ENCODE results near the gene CINP. TPM values are rescaled to one million over a fixed set of nuclear protein-coding genes. Genes with fewer than 3 reads are reported as not detected.

The CINP gene
- polyA plus RNA-seq, 1 experiment = 58.5 TPM

DNA sequence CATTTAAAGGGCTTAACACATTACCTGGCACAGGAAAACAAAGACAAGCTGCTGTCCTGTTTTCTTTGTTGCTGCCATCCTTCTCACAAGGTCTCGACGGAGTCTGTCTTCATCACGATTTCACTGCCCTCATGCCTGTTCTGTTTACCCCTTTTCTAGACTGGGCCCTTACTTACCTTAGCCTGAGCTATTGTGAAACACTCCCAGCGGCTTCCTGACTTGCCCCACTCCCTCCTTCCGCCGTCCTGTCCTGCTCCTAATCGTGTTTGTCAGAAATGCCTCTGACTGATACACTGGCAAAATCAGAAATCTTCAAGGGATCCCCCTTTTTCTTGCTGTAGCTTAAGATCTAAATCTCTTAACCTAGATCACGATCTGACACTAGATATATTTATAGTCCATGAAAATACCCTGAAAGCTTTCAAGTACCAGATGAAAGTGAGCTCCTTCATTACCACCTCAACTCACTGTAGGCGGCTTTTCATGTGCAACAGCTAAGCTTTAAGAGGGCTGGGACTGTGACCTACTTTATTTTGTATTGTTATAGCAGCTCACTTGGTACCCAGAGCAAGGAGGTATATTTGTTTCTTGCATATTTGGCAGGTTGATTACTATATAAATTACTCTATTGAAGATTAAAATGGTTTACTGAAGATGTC lies 32.2 kb upstream of the CINP start:
- no peak overlapping the region for H3K27ac ChIP-seq (ENCODE audit: low read depth, low read length)
- no peaks in the 10 kb centered on the region for H3K27me3 ChIP-seq (ENCODE audit: control insufficient read depth, insufficient read depth, low read length)
- POLR2A ChIA-PET = no interaction called here
- no peak overlapping the region for H3K4me3 ChIP-seq (ENCODE audit: low read depth, low read length)
- CTCF ChIA-PET = interaction anchor here (0.9 to 2.1 kb wide), 2 partner anchors 14 to 44 kb away, joined by 3 to 9 read pairs; no protein-coding TSS in a partner anchor
- TF ChIP-seq, protein P1, sequence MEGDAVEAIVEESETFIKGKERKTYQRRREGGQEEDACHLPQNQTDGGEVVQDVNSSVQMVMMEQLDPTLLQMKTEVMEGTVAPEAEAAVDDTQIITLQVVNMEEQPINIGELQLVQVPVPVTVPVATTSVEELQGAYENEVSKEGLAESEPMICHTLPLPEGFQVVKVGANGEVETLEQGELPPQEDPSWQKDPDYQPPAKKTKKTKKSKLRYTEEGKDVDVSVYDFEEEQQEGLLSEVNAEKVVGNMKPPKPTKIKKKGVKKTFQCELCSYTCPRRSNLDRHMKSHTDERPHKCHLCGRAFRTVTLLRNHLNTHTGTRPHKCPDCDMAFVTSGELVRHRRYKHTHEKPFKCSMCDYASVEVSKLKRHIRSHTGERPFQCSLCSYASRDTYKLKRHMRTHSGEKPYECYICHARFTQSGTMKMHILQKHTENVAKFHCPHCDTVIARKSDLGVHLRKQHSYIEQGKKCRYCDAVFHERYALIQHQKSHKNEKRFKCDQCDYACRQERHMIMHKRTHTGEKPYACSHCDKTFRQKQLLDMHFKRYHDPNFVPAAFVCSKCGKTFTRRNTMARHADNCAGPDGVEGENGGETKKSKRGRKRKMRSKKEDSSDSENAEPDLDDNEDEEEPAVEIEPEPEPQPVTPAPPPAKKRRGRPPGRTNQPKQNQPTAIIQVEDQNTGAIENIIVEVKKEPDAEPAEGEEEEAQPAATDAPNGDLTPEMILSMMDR (IDR thresholded peaks at IDR 0.05; ENCODE audit: low read depth, low read length) = no peak
- no peak for DNase-seq (ENCODE audit: low read depth, low spot score)
- peaks cover 13% of the 10 kb centered on the region for H3K9me3 ChIP-seq (ENCODE audit: control insufficient read depth, insufficient read depth, low read length)

DNA sequence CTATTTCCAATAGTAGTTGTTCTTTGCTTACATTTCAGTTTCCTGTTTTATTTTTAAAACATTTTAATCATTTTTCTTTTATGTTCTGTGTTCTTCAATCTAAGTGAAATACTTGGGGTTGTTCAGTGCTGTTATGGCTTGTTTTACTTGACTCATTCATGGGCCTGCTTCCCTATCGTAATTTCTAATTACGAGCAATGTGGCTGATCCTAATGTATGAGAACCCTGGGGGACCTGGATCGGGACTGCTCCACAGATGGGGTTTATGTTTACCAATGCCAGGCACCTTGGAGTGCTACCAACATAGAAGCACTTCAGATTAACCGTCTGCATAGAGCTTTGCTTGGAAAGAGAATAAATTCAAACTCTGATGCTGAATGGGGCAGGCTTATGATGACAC lies 29.8 kb upstream of the CINP start:
- H3K27ac ChIP-seq (ENCODE audit: low read depth, low read length) = no peak overlapping the region
- ChIA-PET POLR2A (no interaction called here), CTCF (no interaction called here)
- no peak overlapping the region for H3K4me3 ChIP-seq (ENCODE audit: low read depth, low read length)
- H3K27me3 ChIP-seq (ENCODE audit: control insufficient read depth, insufficient read depth, low read length) = no peaks in the 10 kb centered on the region
- DNase-seq (ENCODE audit: low read depth, low spot score) = no peak
- no peaks in the 10 kb centered on the region for H3K9me3 ChIP-seq (ENCODE audit: control insufficient read depth, insufficient read depth, low read length)
- TF ChIP-seq, protein P1 (IDR thresholded peaks at IDR 0.05; ENCODE audit: low read depth, low read length) = no peak

DNA sequence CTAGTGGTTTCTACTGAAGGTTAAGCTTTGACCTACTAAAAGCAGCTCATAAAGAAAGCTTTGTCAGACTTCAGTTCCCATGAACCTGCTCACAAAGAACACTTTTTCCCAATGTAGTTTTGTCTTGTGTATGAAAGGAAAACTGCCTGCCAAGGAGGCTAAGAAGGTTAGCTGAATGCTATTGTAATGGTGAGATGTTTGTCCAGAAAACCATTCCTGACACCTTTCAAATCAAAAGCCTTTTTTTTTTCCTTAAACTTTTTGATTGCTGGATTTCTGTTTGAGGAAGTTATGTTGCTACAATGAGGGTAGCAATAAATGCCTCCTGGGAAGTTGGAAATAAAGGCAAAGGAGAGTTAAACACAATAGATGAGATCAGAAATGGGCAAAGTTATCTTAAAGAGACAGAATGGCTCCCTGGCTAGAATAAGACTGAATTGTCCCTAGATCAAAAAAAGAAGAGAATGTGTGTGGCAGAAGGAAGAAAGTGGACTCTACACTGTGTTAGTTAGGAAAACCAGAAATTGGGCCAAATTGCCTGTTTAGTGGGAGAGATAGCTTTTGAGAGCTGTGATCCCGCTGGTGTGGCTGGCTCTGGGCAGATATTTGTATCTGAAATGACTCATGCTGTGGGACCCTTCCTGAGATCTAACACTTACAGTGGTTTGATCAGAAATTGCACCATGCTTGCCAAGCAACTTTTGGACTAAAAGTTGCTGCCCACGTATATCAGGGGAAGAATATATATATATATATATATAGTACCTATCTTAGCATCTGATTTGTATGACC lies 27.6 kb upstream of the CINP start:
- no peaks in the 10 kb centered on the region for H3K27me3 ChIP-seq (ENCODE audit: control insufficient read depth, insufficient read depth, low read length)
- DNase-seq (ENCODE audit: low read depth, low spot score) = no peak
- POLR2A ChIA-PET = interaction anchor here (0.8 kb wide), 1 partner anchor 683 kb away, joined by 4 read pairs; no protein-coding TSS in a partner anchor
- H3K9me3 ChIP-seq (ENCODE audit: control insufficient read depth, insufficient read depth, low read length) = no peaks in the 10 kb centered on the region
- TF ChIP-seq, protein P1 (IDR thresholded peaks at IDR 0.05; ENCODE audit: low read depth, low read length) = no peak
- no peak overlapping the region for H3K27ac ChIP-seq (ENCODE audit: low read depth, low read length)
- H3K4me3 ChIP-seq (ENCODE audit: low read depth, low read length) = no peak overlapping the region
- CTCF ChIA-PET = interaction anchor here (1.3 to 2.2 kb wide), 2 partner anchors 48 to 134 kb away, joined by 4 to 7 read pairs; no protein-coding TSS in a partner anchor

DNA sequence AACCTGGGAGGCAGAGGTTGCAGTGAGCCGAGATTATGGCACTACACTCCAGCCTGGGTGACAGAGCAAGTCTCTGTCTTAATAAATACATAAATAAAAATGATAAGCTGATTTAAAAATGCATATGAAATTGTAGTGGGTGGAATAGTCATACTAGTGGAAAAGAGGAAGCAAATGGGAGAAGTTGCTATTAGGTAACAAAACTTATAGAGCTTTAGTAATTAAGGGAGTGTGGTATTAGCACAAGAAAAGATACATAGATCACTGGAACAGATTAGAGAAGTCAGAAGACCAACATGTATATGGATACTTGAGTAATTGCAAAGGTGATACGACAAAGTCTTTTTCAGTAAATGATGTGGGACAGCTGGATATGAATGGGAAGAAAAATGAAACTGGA lies 26.6 kb upstream of the CINP start:
- Histone ChIP-seq H3K27me3 (ENCODE audit: control insufficient read depth, insufficient read depth, low read length) (no peaks in the 10 kb centered on the region), H3K4me3 (ENCODE audit: low read depth, low read length) (no peak overlapping the region), H3K27ac (ENCODE audit: low read depth, low read length) (no peak overlapping the region), H3K9me3 (ENCODE audit: control insufficient read depth, insufficient read depth, low read length) (no peaks in the 10 kb centered on the region)
- TF ChIP-seq, protein P1 (IDR thresholded peaks at IDR 0.05; ENCODE audit: low read depth, low read length) = no peak
- ChIA-PET CTCF (interaction anchor here (2.2 kb wide), 1 partner anchor 49 kb away, joined by 7 read pairs; no protein-coding TSS in a partner anchor), POLR2A (no interaction called here)
- DNase-seq (ENCODE audit: low read depth, low spot score) = no peak

DNA sequence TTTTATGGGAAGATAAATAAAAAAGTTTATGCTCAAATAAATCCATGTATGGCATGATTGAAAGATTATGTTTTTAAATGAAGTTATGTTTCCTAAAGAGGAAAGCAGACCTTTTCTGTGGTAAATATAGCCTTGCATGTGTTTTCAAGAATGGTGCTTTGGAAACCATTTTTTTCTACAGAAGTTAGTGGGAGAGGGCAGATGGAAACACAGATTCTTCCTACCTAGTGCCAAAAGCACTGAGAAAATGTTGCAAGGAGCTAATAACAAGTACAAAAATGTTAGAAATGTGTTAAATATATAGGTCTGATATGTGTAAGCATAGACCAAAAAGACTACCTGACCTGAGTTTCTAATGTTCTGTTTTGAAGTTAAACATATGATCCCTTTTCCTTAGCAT lies 24.4 kb upstream of the CINP start:
- no peak overlapping the region for H3K4me3 ChIP-seq (ENCODE audit: low read depth, low read length)
- DNase-seq (ENCODE audit: low read depth, low spot score) = no peak
- ChIA-PET POLR2A (interaction anchor here (0.7 kb wide), 1 partner anchor 32 kb away, joined by 4 read pairs; no protein-coding TSS in a partner anchor), CTCF (no interaction called here)
- no peaks in the 10 kb centered on the region for H3K27me3 ChIP-seq (ENCODE audit: control insufficient read depth, insufficient read depth, low read length)
- no peaks in the 10 kb centered on the region for H3K9me3 ChIP-seq (ENCODE audit: control insufficient read depth, insufficient read depth, low read length)
- no peak overlapping the region for H3K27ac ChIP-seq (ENCODE audit: low read depth, low read length)
- TF ChIP-seq, protein P1 (IDR thresholded peaks at IDR 0.05; ENCODE audit: low read depth, low read length) = no peak

Measured in AG04450 (cell line).